ENCODE results near the gene CR1L.

DNA sequence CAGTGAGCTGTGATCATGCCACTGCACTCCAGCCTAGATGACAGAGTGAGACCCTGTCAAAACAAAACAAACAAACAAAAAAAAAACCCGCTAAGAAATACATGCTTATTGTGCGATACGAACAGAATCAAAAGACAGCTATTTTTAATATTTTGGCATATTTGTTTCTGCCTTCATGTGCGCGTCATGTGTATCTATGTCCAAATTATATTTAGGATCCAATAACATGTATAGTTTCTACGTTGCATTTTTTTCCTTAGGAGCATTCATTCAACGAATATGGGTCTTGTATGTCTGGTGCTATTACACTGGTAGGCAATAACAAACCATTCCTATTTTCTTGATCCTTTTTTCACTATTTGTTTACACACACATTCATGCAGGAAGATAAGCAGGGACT is 108.7 kb downstream of the CR1L start:
- TF ChIP-seq CTCF (IDR thresholded peaks at IDR 0.05; ENCODE audit: insufficient read depth, low read length) (no peak), GABPA (IDR thresholded peaks at IDR 0.05; ENCODE audit: low read depth) (no peak), POLR2AphosphoS5 (IDR thresholded peaks at IDR 0.05; ENCODE audit: low read depth) (no peak)
- TF ChIP-seq, protein P1, sequence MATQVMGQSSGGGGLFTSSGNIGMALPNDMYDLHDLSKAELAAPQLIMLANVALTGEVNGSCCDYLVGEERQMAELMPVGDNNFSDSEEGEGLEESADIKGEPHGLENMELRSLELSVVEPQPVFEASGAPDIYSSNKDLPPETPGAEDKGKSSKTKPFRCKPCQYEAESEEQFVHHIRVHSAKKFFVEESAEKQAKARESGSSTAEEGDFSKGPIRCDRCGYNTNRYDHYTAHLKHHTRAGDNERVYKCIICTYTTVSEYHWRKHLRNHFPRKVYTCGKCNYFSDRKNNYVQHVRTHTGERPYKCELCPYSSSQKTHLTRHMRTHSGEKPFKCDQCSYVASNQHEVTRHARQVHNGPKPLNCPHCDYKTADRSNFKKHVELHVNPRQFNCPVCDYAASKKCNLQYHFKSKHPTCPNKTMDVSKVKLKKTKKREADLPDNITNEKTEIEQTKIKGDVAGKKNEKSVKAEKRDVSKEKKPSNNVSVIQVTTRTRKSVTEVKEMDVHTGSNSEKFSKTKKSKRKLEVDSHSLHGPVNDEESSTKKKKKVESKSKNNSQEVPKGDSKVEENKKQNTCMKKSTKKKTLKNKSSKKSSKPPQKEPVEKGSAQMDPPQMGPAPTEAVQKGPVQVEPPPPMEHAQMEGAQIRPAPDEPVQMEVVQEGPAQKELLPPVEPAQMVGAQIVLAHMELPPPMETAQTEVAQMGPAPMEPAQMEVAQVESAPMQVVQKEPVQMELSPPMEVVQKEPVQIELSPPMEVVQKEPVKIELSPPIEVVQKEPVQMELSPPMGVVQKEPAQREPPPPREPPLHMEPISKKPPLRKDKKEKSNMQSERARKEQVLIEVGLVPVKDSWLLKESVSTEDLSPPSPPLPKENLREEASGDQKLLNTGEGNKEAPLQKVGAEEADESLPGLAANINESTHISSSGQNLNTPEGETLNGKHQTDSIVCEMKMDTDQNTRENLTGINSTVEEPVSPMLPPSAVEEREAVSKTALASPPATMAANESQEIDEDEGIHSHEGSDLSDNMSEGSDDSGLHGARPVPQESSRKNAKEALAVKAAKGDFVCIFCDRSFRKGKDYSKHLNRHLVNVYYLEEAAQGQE (IDR thresholded peaks at IDR 0.05; ENCODE audit: insufficient replicate concordance, low read depth), result no peak

Measured in HL-60 (cell line).